Right atrium auricular region (tissue), 2 donors: ENCODE measurements around the gene AVPR1B. TPM values are rescaled to one million over a fixed set of nuclear protein-coding genes. Genes with fewer than 3 reads are reported as not detected.

Experiments used
- DNase-seq: peaks from one replicate; pipeline ENCODE4 v3.0.0-alpha.2; 2019; ENCODE audit warnings: low spot score
- H3K27ac ChIP-seq, 2 donors: fragments of 200-600 bp; sonication (generic); 1 replicate in 1 of 2; 2 replicates in 1 of 2; pipeline ENCODE4 v1.5.1; 2016 to 2019
- H3K27me3 ChIP-seq, 2 donors: fragments of 200-600 bp; sonication (generic); one replicate each; pipeline versions ENCODE4 v1.5.1 to v1.6.0; 2017 to 2019
- H3K36me3 ChIP-seq: fragments of 200-600 bp; sonication (generic); one replicate; pipeline ENCODE4 v1.5.1; 2016
- H3K4me1 ChIP-seq, 2 donors: fragments of 200-600 bp; sonication (generic); one replicate each; pipeline versions ENCODE4 v1.5.1 to v1.6.0; 2017 to 2019
- H3K4me3 ChIP-seq, 2 donors: fragments of 200-600 bp; sonication (generic); 1 replicate in 1 of 2; 2 replicates in 1 of 2; pipeline ENCODE4 v1.5.1; 2017 to 2019; ENCODE audit warnings: mild to moderate bottlenecking in 1 of 2, moderate library complexity in 1 of 2
- H3K9me3 ChIP-seq, 2 donors: fragments of 200-600 bp; sonication (generic); one replicate each; pipeline ENCODE4 v1.5.1; 2019
- CTCF ChIP-seq, 2 donors: fragments of 200-600 bp; sonication (generic); IDR thresholded peaks; one replicate each; pipeline ENCODE4 v1.5.1; 2019; ENCODE audit warnings: antibody characterized with exemption in 2 of 2
- total RNA-seq, 2 donors: library from RNA; depleted of rRNA; stranded (reverse); fragments of >200 nt; gene quantifications; one replicate each; pipeline ENCODE4 v1.1.0, GENCODE V29; 2016

The AVPR1B gene
- total RNA-seq, 2 donors from 2014 or later, result not detected

- Histone ChIP-seq H3K27me3 (no peaks in the 10 kb centered on the region), H3K4me1 (no peaks in the 10 kb centered on the region), H3K9me3 (no peaks in the 10 kb centered on the region), H3K36me3 (no peaks in the 10 kb centered on the region), H3K4me3 (no peak overlapping the region), H3K27ac (no peak overlapping the region)
- DNase-seq, result no peak
- no peak for TF ChIP-seq CTCF (IDR thresholded peaks at IDR 0.05)
These were observed 56.3 kb downstream of the AVPR1B start for GRCh38 chr1:206060844-206061243.

Other genes starting within 250 kb of the AVPR1B start
- gene SLC26A9, start 173.9 kb downstream of the AVPR1B start, total RNA-seq, result 10 to 100 TPM; 24.4 to 35.4 TPM
- 1 to 10 TPM; 4.8 to 5.1 TPM for gene RAB7B, start 114.0 kb downstream of the AVPR1B start, total RNA-seq
- gene CTSE, start 93.5 kb downstream of the AVPR1B start, total RNA-seq, result 1 to 10 TPM in 1 of 2 donors, not detected in 1; 1.1 TPM
- gene RHEX, start 64.2 kb downstream of the AVPR1B start, total RNA-seq, result not detected
- gene FAM72A, start 85.5 kb upstream of the AVPR1B start, total RNA-seq, result under 1 TPM in 1 of 2 donors, not detected in 1; 0.28 TPM
- 10 to 100 TPM; 26.4 to 29.0 TPM for gene SRGAP2, start 86.2 kb upstream of the AVPR1B start, total RNA-seq